Upper lobe of left lung (tissue), 4 donors: Measurements from ENCODE around the gene ENKUR.

ENCODE experiments used
- EP300 ChIP-seq, 4 donors: sonication (generic); formaldehyde crosslinking; IDR thresholded peaks; one replicate each; pipeline ENCODE4 v1.5.1; 2017; ENCODE audit warnings: antibody characterized with exemption in 4 of 4, control low read depth in 2 of 4
- POLR2A ChIP-seq, 4 donors: fragments of 450-650 bp; IDR thresholded peaks; one replicate each; pipeline ENCODE4 v1.5.1; 2016 to 2017; ENCODE audit warnings: antibody characterized with exemption in 4 of 4, mild to moderate bottlenecking in 2 of 4
- POLR2AphosphoS5 ChIP-seq, 2 donors: sonication (generic); formaldehyde crosslinking; IDR thresholded peaks; one replicate each; pipeline ENCODE4 v1.5.1; 2017; ENCODE audit warnings: antibody characterized with exemption in 2 of 2

DNA sequence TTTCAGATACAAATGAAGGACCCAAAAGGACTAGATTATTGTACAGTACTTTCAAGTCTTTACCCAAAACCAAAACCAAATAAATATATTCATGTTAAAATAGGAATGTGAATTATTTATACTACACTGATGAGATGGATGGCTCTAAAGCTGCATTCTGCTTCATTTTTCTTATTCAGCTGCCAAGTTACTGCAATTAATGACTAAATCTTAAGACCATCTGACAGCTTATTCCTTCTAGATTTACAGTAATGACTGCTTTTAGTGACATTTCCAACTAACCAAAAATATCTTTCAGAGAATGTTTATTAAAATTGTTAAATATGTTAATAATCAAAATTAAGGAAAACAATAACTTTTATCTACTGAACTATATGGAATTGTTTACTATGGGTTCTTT lies 20.9 kb downstream of the ENKUR start:
- no peak for TF ChIP-seq POLR2A (IDR thresholded peaks at IDR 0.05)
- TF ChIP-seq EP300 (IDR thresholded peaks at IDR 0.05): no peak
- no peak for TF ChIP-seq POLR2AphosphoS5 (IDR thresholded peaks at IDR 0.05)
